ENCODE measurements around the gene SEPSECS. TPM values are rescaled to one million over a fixed set of nuclear protein-coding genes. Genes with fewer than 3 reads are reported as not detected.
A peak's percentile ranks its signal among the peaks of the same experiment; 100 is the strongest.

The SEPSECS gene
- total RNA-seq, 1 donor from 2014 or later, result 8.5 TPM

- H3K27ac ChIP-seq, result no peak overlapping the region
- no peak for ATAC-seq
- DNase-seq, result no peak
- TF ChIP-seq, protein P1, sequence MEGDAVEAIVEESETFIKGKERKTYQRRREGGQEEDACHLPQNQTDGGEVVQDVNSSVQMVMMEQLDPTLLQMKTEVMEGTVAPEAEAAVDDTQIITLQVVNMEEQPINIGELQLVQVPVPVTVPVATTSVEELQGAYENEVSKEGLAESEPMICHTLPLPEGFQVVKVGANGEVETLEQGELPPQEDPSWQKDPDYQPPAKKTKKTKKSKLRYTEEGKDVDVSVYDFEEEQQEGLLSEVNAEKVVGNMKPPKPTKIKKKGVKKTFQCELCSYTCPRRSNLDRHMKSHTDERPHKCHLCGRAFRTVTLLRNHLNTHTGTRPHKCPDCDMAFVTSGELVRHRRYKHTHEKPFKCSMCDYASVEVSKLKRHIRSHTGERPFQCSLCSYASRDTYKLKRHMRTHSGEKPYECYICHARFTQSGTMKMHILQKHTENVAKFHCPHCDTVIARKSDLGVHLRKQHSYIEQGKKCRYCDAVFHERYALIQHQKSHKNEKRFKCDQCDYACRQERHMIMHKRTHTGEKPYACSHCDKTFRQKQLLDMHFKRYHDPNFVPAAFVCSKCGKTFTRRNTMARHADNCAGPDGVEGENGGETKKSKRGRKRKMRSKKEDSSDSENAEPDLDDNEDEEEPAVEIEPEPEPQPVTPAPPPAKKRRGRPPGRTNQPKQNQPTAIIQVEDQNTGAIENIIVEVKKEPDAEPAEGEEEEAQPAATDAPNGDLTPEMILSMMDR (IDR thresholded peaks at IDR 0.05), result no peak
- no peaks in the 10 kb centered on the region for H3K36me3 ChIP-seq
- peaks cover 4% of the 10 kb centered on the region for H3K9me3 ChIP-seq
- no peaks in the 10 kb centered on the region for H3K27me3 ChIP-seq
- H3K4me1 ChIP-seq, result peaks cover 3% of the 10 kb centered on the region
- no peak overlapping the region for H3K4me3 ChIP-seq
- intact Hi-C loops (cut with DNase I), result no loop called here
Observed at GRCh38 chr4:25096251-25096980, 63.8 kb downstream of the SEPSECS start.

DNA sequence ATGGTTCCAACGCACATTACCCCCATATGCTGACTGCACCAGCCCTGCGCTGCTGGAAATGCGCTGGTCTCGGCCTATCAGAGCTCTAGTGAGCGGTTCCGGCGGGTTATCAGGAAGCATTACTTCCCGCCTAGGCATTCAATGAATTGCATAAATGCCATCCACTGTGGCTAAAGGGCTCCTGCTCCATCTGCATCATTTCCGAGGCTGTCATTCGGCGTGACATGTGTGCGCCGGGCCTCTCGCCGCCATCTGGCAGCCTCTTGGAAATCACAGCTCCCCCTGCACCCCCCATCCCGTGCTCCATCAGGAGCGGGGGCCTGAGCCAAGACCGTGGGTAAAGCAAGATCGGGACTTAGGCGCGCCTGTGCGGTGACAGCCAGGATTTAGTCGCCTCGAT is 64.4 kb downstream of the SEPSECS start:
- Histone ChIP-seq H3K36me3 (no peaks in the 10 kb centered on the region), H3K4me1 (peaks cover 3% of the 10 kb centered on the region), H3K27ac (no peak overlapping the region), H3K4me3 (no peak overlapping the region), H3K9me3 (peaks cover 4% of the 10 kb centered on the region), H3K27me3 (no peaks in the 10 kb centered on the region)
- no peak for DNase-seq
- TF ChIP-seq, protein P1 (IDR thresholded peaks at IDR 0.05), result no peak
- intact Hi-C loops (cut with DNase I), result no loop called here
- ATAC-seq, result no peak

GRCh38 chr4:25092139-25092538 is 68.1 kb downstream of the SEPSECS start:
- ATAC-seq, result no peak
- H3K4me1 ChIP-seq, result no peaks in the 10 kb centered on the region
- intact Hi-C loops (cut with DNase I), result no loop called here
- peaks cover 20% of the 10 kb centered on the region for H3K27me3 ChIP-seq
- TF ChIP-seq, protein P1 (IDR thresholded peaks at IDR 0.05), result no peak
- H3K4me3 ChIP-seq, result no peak overlapping the region
- H3K27ac ChIP-seq, result no peak overlapping the region
- DNase-seq, result no peak
- H3K36me3 ChIP-seq, result no peaks in the 10 kb centered on the region
- peaks cover 4% of the 10 kb centered on the region for H3K9me3 ChIP-seq

DNA sequence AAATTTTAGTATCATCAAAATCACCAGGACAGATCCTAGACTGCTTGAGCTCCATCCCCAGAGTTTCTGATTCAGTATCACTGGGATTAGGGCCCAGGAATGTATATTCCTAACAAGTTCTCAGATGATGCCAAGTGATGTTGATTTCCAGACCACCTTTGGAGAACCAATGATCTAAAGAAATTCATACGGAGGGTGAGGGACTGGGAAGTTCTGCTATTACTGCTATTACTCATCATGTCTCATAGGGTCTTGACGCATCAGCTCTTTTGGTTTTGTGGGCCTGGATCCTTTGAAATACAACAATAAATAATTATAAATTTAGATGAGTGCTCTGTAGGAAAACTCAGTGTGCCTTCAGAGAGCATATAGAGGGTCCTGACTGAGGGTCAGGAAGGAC is 69.7 kb downstream of the SEPSECS start:
- ATAC-seq (no peak), DNase-seq (no peak)
- Histone ChIP-seq H3K4me3 (no peak overlapping the region), H3K27ac (no peak overlapping the region), H3K27me3 (peaks cover 20% of the 10 kb centered on the region), H3K36me3 (no peaks in the 10 kb centered on the region), H3K9me3 (peaks cover 4% of the 10 kb centered on the region), H3K4me1 (no peaks in the 10 kb centered on the region)
- intact Hi-C loops (cut with DNase I), result no loop called here
- TF ChIP-seq, protein P1 (IDR thresholded peaks at IDR 0.05), result no peak

- H3K36me3 ChIP-seq, result no peaks in the 10 kb centered on the region
- peaks cover 4% of the 10 kb centered on the region for H3K9me3 ChIP-seq
- intact Hi-C loops (cut with DNase I), result no loop called here
- no peak overlapping the region for H3K27ac ChIP-seq
- peak overlapping the region; percentile 15 for H3K4me3 ChIP-seq
- ATAC-seq, result no peak
- no peak for DNase-seq
- H3K4me1 ChIP-seq, result no peaks in the 10 kb centered on the region
- peaks cover 20% of the 10 kb centered on the region for H3K27me3 ChIP-seq
- TF ChIP-seq, protein P1 (IDR thresholded peaks at IDR 0.05), result no peak
Observed at GRCh38 chr4:25089051-25089763, 71.0 kb downstream of the SEPSECS start.

Data from upper lobe of right lung (tissue), 1 donor.